C1 segment of cervical spinal cord (tissue), 14 donors: Measurements from ENCODE around the gene PDE4D.
"Not testable (repeated sequence)": the region's sequence is repeated elsewhere in the genome, so short reads cannot be mapped to it uniquely, and the experiment has no call there.

Source experiments
- DNase-seq, 14 donors: peaks; one replicate each; lab custom pipeline; 2025; lab: John Stamatoyannopoulos, UW

Gene PDE4D

DNA sequence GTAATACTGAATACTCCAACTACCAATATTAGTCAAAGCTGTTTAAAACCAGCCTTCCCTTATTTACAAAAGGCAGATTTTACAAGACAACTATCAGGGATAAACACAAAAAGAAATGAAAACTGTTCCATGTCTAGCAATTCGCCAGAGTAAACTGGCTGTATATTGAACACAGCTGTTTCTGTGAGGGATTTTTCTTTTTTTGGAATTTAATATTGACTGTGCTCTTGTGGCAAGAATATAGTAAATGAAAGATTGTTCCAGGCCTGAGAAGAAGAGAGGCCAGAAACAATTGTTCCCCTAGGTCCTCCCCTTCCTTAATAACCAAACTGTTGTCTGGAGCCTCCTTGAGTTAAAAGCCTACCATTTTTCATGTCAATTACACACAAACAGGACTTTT, 188.6 kb downstream of the PDE4D start:
- no peak for DNase-seq

DNA sequence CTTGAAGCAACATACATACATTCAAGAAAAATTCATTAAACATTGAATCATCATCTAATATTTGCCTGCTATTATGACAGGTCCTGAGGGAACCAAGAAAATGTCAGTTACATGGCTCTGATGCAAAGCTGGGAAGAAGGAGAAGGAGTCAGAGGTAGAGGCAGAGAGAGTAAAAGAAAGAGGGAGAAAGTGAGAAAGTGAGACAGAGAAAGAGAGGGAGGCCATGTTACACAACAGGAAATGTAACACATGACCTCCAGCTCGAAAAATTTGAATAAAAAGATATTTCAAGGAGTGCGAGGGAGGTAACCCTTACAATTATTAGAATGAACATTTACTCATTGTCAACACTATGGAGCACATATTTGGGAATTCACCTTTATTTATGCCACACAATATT, 189.7 kb downstream of the PDE4D start:
- no peak for DNase-seq

DNA sequence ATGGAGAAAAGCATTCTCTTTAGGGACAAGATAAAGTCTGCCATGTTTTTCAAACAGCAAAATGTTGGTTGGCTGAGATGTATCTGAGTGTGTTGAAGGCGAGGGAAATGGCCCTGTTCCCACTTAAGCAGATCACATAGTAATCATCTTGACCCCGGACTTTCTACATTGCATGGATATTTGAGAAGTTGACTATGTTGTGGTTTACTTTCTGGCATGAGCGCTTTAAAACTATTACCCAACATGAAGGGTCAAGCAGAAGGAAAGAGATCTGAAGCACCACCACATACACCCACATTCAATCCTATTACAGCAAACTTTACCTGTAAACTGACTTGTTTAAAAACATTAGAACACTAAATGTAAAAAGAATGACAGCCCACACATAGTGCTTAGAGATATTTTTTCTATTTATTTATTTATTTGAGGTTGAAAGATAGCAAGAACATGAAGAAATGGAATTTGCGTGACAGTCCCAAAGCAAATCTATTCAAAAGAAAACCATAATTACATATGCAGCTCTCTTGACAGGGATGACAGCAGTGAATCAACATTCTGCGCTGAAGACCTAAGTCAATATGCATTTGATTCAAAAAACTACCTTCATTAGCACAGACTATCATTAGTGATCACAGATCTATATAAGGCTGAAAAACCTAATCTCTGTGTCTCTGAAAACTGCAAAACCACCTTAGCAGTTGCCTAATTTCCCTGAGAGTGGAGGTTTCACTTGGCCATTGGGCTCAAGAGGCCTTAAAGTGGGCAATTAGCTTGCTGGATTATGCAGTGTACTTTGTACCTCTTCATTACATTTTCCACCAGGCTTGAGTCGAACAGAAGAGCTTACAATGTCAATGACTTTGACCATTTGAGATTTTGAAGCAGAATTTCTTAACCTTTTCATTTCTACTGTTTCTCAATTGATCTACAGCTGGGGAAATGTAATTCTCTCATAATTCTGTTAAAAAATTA, 195.0 kb downstream of the PDE4D start:
- DNase-seq: no peak

DNA sequence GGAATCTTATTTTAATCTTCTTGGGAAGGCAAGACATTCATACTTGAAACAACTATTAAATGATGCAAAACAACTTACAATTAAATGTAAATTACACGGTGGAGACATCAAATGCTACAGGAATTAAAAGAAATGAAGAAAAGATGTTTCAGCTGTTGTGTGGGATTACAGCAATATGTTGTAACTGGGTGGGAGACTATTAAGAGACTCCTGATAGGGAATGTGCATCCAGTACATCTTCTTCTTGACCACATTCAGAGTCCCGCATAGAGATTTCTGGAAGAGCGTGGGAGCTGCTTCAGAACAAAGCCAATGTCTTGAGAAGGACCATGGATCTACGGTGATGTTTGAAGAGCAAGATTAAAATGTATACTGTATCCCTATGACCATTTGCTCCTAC, 199.1 kb downstream of the PDE4D start:
- no peak for DNase-seq

DNA sequence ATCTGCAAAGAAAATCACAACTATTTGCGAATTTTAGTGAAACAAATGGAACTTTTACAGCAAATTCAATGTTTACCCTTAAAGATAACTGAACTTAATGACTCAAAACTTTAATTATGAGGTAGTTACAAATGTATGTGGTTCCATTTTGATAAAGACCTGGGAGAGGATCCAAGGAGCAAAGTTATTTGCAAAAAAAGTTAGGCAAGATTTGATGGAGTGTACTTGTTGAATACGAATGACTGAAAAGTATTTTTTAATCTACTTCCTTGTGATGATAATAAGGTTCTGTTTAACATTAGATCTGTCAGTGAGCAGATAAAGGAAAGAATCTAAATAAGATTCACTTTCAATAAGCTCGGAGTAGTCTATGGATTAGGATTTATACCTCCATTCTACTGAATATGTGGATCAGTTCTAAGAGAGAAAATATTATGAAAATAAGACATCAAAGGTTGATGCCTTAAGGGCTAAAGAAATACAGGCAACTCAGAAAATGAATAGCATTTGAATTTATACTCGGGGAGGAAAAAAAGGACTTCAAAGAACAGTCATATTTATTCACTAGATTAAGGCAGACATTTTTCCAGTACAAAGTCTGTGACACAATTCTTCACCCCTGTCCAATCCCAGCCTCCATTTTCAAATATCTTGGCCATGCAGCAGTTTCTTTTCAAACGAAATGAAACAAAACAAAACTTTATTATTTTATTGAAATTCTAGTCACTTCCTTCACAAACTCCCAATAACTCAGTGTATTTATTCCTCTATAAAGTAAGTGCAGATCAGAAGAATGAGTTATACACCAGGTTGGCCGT, 199.8 kb downstream of the PDE4D start:
- no peak for DNase-seq

DNA sequence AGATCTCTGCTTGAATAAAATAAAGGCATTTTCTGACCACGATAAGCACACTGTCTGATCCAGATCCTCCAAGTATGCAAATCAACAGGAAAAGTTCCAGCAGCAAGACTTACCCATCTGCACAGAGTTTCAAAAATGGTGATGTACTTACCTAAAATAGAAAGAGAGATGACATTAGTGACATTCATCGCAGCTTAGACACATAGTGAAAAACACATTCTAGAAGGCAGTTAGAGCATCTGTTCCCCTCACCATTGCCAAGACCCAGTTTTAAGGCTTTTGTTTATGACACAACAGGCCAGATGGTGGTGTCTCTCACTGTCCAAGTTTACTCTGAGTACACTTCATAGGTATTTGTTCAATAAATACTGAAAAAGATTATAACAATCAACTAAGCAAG, 207.7 kb downstream of the PDE4D start:
- DNase-seq: peak in 1 of 14 donors; percentile 28

DNA sequence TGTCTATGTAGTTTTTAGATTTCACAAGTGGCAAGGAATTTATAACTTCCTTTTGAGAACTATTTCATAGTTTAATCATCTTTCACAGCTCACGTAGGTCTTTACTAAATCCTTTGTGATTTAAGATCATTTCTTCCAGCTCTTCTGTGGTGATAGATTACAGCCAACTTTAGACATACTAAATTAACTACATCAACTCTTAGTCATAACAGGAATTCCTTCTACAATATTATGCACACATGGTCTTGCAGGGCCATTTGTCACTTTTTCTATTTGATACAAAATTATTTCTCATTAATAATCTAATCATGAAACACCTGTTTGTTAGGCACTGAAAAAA, 208.4 kb downstream of the PDE4D start:
- no peak for DNase-seq

DNA sequence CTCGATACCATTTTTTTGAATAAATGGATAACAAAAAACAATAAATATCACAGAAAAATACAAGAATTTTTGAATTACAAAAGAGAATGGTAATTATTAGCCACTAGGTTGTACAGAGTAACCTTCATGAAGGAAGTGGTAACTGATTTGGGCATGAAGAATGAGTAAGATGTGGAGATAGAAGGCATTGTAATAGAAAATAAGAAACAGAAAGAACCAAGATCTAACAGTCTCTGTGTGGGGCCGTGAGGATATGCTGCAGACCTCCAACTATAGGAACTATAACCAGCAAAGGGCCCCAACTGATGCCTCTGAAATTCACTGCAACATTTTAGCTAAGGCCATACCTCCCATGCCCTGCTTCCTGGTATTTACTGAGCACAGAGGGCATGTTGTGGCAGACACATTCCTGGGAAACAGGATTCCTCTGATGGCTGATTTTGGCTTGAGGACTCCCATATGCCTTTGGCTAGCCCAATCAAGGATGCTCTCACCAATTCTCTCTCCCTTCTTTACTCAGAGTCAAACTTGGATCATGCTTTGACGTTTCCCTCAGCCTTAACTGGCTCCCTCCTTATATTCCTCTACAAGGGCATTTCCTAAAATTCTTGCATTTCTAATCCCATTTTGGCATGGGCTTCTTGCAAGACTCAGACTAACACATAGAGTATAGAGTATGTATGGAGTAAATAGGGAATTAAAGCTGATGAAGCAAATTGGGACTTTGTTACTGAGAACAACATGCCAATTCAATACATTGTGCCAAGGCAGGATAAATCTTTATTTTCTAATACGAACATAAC, 208.9 kb downstream of the PDE4D start:
- no peak for DNase-seq

DNA sequence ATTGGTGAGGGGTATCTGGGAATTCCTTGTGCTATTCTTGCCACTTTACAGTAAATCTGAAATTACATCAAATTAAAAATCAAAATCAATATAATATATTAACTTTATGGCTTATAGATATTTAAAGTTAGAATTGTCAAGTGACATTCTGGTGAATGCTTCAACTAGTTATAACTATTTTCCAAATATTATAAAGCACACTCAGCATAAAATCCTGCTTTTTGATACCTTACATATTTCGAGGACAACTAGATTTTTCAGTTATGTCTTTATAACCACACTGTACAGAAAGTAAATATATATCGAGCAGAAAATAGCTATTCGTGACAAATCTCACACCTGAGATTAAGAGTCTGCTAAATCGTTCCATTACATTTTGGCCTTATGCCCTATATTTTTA, 210.2 kb downstream of the PDE4D start:
- DNase-seq: no peak

DNA sequence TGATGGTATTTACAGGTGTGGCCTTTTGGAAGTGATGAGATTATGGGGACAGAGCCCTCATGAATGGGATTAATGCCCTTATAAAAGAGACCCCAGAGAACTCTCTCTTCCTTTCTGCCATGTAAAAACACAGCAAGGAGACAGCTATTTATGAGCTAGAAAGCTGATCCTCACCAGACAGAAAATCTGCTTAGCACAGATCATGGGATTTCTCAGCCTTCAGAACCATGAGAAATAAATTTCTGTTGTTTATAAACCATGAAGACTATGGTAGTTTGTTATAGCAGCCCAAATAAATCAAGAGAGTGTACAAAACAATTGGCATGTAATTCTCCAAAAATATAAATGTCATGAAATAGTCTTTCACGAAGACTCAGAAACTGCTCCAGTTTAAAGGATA, 211.0 kb downstream of the PDE4D start:
- DNase-seq: no peak

DNA sequence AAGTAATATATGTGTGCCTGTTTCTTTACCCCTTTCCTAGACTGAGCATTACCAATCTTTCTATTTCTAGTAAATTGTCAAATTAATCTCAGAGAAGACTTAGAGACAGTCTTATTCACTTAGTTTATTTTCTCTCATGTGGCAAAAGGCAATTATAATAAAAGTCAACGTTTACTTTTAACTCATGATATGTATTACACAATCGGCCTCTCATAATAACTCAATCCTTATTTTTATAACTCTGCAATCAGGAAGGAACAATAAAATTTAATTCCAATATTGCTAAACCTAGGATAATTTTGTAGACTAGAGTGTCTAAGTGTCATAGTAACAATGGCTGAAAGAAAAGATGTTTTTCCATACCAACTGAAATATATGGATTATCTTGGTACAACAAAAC, 214.6 kb downstream of the PDE4D start:
- no peak for DNase-seq

DNA sequence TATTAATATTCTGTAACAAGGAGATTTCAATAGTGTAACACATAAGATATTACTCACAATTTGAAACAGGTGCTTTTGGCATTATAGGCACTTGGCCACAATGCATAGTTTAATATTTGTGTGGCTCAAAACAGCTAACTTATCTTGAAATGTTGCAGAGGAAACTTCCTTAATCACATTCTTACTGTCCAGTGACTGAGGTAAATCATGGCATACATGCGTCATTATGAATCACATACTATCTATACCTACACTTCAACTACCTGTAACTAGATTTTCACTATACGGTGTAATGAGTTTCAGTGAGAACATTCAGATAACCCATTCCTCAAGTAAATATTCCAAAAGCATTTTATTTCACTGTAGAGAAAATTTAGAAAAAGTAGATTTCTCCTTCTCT, 218.8 kb downstream of the PDE4D start:
- no peak for DNase-seq

DNA sequence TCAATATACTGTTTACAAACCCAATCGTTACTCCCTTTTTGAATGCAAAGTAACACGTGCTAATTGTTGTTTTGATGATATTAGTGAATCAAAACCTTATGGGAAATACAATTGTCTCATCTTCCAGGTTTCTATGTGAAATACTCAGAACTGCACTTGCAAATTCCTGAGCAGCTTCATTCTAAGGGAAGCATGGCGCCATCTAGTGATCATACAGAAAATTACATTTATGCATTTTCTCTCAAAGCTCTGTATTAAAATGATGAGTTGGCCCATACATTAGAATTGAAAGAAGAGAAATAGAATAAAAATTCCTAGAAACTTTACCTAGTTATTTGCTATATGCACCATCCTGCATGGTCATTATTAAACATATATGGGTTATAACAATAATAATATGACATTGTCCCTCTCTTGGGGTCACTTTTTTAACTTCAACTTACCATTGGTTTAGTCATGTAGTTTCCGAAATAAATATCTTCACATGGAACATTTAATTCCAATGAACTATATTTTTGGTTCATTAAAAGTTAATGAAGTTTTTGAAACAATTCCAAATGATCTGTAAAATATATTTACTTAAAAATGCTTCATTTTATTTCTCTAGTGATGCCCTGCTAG, 220.0 kb downstream of the PDE4D start:
- peak in 1 of 14 donors; percentile 4 for DNase-seq

DNA sequence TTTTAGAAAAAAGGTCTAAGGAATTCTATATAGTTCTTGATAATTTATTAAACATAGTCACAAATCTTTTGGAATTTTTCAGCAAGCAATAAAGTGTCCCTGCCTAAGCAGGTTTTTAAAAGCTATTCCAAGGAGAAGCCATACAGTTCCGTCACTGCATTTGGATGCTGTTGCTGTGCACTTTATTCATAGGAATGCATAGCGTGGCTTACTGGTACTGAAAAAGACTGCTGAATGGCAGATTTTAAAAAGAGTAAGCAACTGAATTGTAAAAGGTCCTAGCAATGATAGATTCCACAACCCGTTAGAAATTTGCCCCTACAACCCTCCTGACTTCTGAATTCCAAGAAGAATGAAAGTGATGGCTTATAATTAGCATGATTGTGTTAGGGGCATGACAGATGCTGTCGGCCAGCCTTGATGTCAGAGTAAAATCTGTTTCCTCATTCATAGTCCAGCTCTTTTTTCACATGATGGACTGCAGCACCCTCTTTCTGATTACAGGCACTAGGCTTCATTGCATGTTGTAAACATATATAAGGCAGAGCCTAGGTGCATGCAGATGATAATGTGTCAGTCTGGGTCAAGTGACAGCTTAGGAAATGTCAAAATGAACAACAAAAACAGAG, 227.0 kb downstream of the PDE4D start:
- DNase-seq: peak in 1 of 14 donors; percentile 8

DNA sequence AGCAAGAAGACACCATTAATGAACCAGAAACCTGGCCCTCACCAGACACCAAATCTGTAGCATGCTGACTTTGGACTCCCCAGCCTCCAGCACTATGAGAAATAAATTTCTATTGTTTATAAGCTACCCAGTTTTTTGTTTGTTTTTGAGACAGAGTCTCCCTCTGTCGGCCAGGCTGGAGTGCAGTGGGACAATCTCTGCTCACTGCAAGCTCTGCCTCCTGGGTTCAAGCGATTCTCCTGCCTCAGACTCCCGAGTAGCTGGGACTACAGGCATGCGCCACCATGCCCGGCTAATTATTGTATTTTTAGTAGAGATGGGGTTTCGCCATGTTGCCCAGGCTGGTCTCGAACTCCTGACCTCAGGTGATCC, 227.7 kb downstream of the PDE4D start:
- DNase-seq: not testable (repeated sequence)

DNA sequence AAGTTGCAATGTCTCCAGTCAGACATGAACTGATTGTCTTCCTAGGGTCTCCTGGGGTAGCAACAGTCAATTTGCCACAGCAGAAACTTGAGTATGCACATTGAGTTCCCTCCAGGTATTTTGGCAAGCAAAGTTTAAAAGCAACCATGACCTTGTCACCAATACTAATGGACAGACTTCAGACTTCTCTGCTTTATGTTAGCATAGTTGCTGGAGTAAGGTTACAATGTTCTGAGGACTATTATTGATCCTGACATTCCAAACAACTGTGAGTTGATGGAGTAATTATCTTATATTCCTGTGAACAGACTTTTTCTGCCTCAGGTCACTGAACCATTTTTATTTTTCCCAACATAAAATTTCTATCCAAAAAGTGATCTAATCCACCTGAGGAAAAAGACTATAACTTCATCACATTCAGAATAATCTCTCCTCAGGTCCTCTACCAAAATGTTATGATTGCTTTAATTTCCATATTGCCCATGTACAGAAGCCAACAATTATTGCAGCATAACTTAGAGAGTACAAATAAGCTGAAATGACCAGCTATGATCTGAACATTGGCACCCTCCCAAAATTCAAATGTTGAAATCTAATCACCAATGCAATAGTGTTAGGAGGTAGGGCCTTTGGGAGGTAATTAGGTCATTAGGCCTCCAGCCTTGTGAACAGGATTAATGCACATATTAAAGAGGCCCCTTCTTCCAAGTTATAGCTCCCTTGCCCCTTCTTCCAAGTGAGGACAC, 228.3 kb downstream of the PDE4D start:
- DNase-seq: no peak

DNA sequence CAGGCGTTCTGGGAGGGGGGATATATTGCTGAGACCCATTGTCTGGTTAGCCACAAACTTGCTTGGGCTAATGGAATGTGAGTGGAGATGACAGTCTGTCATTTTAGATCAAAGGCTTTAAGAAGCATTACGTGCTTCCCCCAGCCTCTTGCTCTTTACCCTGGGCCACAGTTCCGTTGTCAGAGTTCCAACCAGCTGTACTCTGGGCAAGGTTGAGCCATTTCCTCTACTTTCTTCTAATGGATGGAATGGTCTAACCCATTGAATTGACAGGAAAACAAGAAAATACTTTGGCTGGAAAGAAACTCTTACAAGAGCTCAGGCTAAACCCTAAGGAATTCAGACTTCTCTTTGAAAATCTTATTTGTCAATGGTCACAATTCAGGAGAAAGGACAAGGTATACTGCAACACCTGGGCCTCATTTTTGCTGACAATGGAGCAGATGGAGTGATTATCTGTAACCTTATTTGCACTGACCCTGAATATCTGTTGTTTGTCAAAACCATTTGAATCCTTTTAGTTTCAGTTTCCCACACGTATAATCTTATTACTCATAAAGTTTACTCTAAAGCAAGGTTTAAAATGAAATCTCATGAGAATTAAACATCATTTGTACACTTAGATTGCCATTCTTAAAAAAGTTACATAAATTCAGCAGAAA, 231.4 kb downstream of the PDE4D start:
- no peak for DNase-seq

DNA sequence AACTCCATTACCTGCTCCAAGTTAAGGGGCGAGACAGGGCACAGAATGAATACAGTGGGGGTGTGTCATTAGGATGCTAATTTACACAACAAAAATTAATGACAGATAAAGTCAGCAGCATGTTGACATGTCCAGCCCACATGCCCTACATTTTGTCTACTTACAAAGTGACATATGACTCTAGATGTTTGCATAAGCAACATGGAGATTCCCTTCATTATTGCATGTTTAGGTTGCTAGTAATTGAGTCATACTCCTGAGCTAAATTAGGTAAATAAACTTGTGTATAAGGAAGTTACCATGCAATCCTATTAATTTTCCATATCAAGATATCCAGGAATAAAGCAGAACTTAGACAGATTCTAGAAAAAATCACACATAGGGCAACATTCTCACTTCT, 232.2 kb downstream of the PDE4D start:
- no peak for DNase-seq

DNA sequence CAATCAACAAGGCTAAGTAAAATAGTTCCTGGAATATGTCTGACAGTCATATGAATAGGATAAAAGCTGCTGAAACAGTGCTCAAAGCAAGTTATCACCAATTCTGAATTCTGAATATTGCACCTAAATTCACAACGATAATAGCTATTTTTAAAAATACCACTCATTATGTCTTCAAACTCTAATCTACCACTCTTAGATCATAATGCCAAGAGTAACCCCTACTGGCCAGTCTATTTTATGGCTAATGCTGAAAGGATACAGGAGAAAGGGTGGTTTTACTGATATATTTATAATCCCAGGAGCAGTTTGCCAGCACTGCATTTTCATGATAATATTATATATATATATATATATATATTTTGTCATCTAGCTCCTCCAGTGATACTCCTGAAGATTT, 232.8 kb downstream of the PDE4D start:
- no peak for DNase-seq
